ENCODE results near the gene SLC13A5.

SLC13A5 gene

DNA sequence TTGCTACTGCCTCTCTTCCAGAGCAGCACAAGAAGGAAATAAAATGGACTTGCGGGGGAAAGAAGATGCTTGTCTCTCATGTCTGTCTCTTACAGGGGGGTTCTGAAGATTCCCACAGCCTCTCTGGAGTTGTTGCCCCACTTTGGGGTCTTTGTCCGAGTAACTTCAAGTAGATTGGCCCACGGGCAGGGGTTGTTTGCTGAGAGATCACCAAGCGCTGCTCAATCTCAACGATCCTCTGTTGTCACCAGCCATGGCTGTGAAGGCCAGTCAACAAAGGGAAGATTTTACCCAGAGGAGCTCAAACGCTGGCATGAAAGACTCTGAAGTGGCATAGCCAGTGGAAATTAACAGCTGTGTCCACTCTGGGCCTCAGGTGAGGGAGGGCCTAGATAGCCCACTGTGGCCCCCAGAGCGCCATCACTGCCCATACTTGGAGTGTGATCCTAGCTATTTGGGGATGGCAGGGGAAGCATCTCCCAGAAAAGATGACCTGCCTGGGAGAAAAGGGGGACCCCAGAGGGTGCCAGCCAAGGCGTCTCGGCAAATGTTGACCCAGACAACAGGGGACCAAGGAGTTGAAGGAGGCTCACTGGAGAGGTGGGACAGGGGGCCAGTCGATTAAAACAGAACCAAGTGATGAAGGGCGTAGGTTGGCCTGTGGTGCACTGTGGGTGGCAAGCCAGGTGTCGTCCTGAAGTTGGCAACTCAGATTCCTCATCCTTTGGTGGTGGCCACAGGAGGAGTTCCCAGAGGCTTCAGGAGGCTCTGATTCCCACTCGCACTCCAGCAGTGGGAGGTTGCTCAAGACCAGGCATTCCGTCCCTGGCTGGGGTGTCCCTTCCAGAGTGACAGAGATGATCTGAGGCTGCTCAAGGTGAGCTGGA is 28.0 kb downstream of the SLC13A5 start:
- no peak for DNase-seq (ENCODE audit: low spot score)
- FAIRE-seq: no peak

DNA sequence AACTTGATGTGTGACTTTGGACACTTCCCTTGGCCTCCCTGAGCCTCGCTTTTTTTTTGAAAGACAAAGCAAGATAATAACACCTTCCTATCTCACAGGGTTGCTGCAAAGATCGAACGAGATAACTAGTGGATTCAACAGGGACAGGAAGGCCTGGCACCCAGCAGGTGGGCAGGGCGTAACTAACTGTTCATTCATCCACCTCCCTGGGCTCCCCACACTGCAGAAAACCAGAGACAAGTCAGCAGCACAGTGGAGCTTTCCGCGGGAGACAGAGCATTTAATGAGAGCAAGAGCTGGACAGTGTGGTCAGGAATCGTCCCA is 28.7 kb downstream of the SLC13A5 start:
- DNase-seq (ENCODE audit: low spot score) (no peak), FAIRE-seq (no peak)

DNA sequence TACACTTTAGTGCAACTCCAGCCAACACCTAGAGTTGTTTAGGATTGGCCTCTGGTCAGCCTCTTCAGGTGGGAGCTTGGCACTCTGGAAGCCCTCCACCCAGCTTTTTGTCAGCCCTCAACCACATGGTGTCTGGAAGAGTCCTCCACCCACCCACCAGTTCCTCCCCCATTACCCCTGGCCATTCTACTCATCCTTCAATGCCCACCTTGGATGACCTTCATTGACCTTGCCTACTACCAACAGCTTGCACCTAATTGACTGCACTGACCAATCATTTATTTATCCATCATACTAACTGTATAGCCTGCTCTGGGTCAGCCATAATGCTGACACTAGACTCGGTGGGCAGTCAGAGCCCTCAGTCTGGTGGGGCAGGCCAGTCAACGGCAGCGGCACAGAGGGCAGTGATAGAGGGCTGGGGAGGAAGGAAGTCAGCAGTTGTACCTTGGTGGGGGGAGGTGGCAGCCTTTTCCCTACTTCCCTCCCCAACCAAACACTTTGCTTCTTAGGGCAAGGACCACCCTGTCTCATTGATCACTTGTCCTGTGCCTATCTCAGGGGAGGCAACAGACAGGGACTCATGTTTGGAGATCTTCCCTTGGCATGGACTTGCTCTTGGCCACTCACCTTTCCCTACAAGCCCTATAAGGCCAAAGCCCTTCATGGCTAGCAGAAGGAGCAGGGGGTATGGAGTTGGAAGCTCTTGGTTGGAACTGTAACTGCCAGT is 29.3 kb downstream of the SLC13A5 start:
- DNase-seq (ENCODE audit: low spot score) (no peak), FAIRE-seq (no peak)

DNA sequence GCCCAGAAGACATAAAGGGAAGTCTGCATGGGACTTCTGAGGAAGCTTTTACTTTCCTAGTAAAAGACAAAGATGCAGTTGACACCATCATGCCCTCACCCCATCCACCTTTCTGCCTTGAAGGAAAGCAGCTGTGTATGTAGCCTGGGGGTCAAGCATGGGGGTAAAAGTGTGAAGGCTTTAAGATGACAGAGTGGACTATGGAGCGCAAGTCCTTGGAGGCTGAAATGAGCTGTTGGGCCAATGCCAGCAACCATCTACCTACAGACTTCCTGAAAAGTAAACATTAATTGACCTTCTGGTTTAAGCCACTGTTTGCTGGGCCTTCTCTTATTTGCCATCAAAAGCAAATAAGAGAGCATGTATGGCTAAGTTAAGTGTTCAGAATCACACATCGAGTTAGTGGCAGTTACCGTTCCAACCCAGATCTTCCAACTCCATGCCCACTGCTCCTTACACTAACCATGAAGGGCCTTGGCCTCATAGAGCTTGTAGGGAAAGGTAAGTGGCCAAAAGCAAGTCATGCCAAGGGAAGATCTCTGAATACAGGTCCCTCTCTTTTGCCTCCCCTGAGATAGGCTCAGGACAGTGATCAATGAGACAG is 30.0 kb downstream of the SLC13A5 start:
- DNase-seq (ENCODE audit: low spot score): no peak
- no peak for FAIRE-seq

DNA sequence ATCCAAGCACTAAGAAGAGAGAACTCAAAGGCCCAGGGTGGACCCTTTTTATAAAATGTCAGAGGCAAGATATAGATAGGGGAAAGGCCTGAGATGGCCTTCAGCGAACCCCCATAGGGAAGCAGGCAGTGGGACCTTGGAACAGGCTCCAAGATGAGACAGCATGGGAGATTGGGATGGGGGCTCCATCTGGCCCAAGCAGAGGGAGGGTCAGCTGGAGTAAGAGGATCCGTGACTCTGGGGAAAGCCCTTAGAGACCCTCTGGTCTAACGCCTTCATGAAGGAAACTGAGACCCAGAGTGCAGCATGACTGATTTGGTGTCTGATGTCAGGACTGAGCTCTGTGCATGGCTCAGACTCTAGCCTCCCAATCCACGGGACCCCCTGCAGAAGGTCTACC is 30.8 kb downstream of the SLC13A5 start:
- FAIRE-seq (no peak), DNase-seq (ENCODE audit: low spot score) (no peak)

DNA sequence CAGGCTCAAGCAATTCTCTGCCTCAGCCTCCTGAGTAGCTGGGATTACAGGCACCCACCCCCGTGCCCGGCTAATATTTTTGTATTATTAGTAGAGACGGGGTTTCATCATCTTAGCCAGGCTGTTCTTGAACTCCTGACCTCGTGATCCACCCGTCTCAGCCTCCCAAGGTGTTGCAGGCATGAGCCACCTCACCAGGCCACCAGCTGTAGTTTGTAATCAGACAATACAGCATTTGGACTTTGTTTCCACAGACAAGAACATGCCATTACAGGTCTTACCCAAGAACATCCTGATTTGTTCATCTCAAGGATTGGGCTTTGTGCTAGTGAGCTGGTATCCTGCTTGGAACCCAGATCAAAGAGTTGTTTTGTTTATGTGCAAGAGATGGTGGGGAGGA is 31.5 kb downstream of the SLC13A5 start:
- FAIRE-seq: no peak
- DNase-seq (ENCODE audit: low spot score): no peak

DNA sequence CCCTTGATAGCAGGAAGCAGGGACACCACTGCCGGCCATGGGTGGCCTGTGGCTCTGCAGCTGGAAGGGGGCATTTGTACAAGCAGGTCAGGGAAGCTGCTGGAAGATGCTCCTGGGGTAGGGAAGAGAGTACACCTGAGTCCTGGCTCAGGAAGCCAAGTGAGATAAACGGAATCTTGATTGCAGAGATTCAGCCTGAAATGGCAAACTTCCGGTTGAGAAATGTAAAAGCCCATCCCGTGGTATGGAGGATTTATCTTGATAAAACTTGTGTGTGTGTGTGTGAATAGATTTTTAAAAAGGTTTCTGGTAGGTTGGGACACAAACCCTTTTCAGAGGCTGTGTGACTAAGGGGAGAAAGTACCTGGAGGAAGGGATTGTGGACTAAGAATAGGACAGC is 32.0 kb downstream of the SLC13A5 start:
- DNase-seq (ENCODE audit: low spot score): no peak
- FAIRE-seq: no peak

DNA sequence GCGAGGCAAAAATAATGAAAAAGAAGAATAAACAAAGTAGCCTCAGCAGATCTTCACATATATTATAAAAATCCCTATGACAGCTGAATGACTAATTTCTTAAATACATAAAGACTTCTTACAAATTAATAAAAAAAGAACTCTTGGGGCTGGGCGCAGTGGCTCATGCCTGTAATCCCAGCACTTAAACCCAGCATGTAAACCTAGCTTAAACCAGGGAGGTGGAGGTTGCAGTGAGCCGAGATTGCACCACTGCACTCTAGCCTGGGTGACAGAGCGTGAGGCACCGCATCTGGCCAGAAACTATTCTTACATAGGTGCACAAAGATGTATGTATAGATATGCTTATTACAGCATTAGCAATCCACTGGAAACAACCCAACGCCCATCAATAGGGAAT is 33.9 kb downstream of the SLC13A5 start:
- FAIRE-seq: no peak

DNA sequence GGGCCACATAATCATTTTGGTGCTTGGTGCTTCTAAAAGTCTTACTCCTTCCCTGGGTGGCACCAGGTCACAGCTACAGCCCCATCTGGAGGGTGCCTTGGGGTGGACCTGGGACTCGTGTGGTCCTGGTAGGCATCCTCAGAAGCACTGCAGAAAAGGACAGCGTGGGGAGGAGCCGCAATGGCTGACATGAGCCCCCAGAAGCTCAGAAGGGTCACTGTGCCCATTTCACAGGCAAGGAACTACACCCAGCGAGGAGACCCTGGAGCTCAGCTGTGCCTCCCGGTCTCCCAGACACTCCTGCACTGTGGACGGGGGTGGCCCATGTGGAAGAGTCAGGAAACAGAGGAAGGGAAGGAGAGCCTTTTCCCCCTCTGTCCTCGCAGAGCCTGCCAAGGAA is 35.2 kb downstream of the SLC13A5 start:
- no peak for FAIRE-seq
- DNase-seq (ENCODE audit: low spot score): no peak

More for the DNA sequence above, 33.9 kb downstream of the SLC13A5 start:
- DNase-seq (ENCODE audit: low spot score): no peak

DNA sequence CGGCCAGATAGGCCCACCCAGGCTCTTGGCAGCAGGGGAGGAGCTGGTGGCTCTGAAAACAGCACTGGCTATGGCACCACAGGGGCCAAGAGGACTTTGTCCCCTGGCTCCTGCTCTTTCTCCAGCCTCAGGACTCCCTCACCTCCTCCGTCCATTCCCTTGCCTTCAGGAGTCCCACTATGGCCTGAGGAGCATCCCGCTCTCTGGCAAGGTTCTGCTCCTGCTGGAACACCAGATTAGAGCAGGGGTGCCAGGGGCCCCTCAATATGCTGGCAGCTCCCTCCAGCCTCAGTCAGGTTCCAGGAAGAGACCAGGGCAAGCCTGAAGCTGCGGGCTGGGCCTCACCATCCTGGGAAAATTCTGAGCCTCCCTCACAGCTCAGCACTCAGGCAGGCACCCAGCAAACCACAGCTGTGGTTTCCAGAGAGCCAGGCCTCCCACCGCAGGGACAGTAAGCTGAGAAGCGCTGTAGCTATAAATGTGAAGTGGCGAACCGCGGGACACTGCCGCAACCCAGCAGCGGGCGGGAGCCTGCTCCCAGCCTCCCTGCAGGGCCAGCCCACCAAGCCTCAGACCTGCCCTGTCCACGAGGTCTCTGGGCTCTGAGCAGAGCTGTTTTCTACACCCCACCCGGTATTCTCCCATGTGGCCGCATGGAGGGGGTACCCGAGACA is 35.9 kb downstream of the SLC13A5 start:
- DNase-seq (ENCODE audit: low spot score) (peak; percentile 32), FAIRE-seq (no peak)

DNA sequence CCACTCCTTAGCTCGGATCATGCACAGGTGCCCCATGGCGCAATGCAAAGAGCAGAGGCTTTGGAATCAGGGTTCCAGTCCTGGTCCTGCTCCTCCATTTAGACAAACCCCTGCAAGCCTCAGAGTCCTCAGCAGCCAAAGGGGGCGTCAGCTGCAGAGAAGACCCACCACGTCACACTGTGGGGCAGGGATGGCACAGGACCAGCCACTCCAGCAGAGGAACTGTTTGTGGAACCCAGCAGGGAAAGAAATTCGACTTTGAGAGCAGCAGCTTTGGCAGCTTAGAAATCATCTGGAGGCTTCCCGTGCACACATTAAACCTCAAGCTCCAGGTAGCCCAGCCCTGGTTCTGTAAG is 36.4 kb downstream of the SLC13A5 start:
- FAIRE-seq (no peak), DNase-seq (ENCODE audit: low spot score) (no peak)

DNA sequence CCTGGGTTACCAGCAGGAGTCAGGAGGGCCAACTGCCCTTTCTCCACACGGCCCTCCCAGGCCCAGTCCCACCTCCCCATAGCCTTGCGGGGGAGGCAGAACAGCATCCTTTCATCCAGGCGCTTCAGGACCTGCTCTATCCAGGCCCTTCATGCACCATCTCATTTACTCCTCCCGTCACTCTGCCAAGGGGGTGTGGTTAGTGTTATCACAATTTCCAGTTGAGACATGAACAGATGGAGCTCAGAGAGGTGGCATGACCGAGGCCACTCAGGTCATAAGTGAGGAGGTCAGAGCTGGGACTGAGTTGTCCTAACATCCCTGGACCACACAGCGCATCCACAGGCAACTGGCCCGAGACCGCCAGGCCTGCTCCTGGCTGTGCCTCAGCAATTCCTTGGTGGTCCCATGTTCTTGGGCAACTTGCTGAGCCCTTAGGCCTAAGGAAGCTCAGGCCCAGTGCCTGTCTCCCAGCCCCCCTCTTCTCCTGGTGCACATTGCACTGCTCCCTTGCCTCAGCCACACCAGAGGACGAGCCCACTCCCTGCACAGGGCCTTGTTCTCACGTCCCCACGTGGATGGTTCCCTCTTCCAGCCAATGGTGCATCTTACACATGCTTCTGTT is 37.9 kb downstream of the SLC13A5 start:
- DNase-seq (ENCODE audit: low spot score) (no peak), FAIRE-seq (no peak)

DNA sequence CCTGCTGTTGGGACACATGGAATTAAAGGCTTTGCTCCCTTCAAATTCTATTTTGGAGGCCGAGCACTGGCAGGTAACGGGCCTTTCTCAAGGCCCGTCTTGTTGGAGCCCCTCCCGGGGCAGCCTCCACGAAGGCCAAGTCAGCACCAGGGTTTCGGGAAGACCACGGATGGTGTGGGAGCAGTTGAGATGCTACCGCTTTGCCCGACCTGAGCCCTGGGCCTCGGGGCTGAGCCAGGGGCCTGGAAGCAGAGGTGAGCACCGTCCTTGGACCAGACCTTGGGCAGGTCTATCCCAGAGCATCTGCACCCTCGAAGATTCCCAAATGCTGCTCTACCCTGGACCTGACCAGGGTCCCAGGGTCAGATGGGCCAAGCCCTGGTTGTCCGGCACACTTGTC is 38.6 kb downstream of the SLC13A5 start:
- no peak for FAIRE-seq
- DNase-seq (ENCODE audit: low spot score): no peak

DNA sequence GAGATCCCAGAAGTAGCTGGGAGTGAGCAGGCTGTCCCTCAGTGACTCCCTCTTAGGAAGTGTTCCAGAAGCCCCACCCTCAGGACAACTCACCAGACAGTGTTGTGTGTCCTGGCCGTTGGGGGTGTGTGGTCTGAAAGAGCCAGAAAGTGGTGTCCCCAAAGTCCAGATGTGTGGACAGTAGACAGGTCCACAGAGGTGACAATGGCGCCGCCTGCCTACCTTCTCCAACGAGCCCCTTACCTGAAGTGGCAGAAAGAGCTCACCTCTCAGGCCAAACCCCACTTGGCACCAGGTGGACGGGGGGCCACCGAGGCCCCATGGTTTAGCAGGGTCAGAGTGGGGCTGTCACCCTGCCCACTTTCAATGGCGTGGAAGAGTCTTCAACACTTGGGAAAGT is 41.7 kb downstream of the SLC13A5 start:
- no peak for FAIRE-seq
- no peak for DNase-seq (ENCODE audit: low spot score)

DNA sequence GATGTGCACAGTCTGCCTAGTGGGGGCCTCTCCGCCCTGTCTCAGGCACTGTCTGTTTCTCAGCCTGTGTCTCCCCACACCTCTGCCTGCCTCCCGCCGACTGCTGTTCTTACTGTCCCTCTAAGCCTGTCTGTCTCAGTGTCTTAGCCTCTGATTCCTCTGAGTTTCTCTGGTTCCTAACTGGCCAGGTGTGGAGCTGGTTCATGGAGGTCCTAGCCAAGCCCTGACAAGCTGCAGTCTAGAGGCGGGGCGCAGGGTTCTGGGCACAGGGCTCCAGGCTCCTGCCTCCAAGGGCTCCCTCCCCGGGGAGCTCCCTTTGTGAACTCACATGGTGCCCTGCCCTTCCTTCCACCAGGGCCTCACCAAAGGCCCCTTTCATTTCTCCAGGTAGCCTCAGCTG is 42.2 kb downstream of the SLC13A5 start:
- no peak for FAIRE-seq

DNA sequence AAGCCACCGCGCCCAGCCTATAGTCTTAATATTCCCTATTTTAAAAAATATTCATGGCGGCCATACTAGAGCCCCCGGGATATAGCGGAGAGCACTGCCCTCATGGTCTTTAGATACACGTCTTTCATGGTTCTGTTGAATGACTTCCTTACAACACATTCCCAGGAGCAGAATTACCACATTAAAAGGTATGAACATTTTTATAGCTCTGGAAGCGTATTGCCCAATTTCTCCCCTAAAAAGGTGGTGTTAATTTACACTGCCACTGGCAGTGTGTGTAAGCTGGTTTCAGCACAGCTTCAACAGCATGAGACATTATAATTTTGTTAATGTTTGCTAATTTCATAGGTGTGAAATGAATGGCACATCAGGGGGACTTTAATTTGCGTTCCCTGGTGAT is 42.6 kb downstream of the SLC13A5 start:
- no peak for FAIRE-seq
- DNase-seq (ENCODE audit: low spot score): no peak

More for the DNA sequence above, 42.2 kb downstream of the SLC13A5 start:
- DNase-seq (ENCODE audit: low spot score): no peak

DNA sequence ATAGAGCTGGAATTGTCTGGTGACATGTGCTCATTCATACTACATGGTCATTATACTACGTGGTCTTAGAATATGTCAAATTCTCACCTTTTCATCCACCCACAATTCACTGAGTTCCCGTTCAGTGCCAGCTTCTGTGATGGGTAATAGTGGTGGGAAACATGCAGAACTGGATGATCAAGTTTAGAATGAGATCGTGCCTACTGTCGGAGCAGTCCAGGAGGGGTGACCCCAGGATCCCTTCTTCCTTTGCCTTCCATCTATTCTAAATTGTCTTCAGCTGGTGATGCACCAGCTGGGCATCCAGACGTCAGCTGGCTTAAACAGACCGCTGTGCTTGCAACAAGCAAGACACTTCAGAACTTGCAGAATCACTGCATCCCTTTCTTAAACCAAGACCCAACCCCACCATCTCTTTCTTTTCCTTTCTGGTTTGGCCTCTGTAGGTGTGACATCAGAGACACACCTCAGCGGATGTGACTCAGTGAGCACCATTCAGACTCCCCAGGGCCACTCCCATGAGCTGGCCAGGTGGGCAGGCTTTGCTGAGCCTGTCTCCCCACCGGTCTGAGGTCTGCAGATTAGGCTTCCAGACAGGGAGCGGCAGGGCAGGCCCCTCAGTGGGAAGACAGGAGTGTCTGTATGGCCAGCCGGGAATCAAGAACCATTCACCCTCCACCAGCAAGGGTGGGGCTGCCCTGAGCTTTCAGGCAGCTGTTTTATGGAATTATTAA is 43.5 kb downstream of the SLC13A5 start:
- DNase-seq (ENCODE audit: low spot score) (peak; percentile 54), FAIRE-seq (no peak)

DNA sequence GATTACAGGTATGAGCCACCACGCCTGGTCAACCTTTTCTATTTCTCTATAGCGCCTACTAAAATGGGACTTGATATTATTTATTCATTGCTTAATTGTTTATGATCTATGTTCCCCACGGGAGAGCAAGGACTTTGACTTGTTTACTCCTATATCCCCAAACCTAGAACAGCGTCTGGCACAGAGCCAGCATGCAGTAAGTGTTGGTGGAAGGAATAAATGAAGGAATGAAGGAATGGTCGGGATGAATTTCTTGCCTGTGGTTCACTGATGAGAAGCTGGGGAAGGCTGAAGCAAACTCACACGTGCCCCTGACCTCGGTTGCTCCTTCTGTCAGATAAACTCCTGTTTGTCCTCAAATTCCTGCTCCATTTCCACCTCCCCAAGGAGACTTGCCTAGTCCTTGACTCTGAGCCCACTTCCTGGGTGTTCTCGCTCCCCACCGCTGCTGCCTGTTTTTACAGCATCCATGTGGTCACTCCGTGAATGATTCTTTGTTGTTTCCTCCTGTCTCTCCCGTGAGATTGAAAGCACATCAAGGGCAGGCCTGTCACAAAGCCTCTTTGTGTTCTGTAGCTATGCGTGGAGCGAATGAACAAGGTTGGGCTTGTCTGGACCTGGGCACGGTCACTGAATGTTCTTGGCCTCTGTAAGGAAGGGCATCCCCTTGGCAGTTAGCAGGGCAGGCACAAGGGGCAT is 44.3 kb downstream of the SLC13A5 start:
- no peak for FAIRE-seq
- no peak for DNase-seq (ENCODE audit: low spot score)

DNA sequence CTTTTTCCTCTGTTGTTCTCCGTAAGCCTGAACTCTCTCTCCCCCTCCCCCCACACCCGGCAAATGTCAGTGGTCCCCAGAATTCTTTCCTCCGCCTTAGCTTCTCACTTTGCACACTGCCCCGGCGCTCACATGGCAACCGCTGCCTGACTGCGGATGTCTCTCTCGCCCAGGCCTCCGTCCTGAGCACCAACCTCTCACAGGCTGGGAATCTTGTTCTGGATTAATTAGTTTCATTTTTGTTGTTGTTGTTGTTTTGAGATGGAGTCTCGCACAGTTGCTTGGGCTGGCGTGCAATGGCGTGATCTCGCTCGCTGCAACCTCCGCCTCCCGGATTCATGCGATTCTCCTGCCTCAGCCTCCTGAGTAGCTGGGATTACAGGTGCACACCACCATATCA is 45.0 kb downstream of the SLC13A5 start:
- no peak for FAIRE-seq
- no peak for DNase-seq (ENCODE audit: low spot score)

DNA sequence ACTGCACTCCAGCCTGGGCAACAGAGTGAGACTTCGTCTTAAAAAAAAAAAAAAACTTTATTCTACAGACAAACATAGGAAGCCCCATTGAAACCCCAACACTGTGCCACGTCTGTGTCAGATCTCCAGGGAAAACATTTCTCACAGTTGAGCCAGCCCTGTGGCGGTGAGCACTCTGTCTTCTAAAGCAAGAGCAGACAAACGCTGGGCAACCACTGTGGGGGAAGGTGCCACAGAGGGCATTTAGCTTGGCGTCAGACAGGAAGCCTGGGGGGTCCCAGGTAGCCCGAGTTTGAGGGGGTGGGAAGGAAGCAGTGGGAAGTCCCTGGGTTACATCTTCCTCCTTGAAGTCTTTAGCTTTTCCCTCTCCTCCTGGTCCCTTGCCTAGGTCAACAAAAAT is 45.7 kb downstream of the SLC13A5 start:
- DNase-seq (ENCODE audit: low spot score) (no peak), FAIRE-seq (no peak)
